HG03575 (cell line): ENCODE data around the gene SH3BGR.

Experiments used
- ATAC-seq: cut with Tn5 transposase; IDR thresholded peaks from one replicate; pipeline ENCODE4 v1.9.1; 2021; ENCODE audit not compliant: unreplicated experiment, insufficient number of reproducible peaks, low FRiP score; ENCODE audit errors: extremely low read depth

SH3BGR gene

DNA sequence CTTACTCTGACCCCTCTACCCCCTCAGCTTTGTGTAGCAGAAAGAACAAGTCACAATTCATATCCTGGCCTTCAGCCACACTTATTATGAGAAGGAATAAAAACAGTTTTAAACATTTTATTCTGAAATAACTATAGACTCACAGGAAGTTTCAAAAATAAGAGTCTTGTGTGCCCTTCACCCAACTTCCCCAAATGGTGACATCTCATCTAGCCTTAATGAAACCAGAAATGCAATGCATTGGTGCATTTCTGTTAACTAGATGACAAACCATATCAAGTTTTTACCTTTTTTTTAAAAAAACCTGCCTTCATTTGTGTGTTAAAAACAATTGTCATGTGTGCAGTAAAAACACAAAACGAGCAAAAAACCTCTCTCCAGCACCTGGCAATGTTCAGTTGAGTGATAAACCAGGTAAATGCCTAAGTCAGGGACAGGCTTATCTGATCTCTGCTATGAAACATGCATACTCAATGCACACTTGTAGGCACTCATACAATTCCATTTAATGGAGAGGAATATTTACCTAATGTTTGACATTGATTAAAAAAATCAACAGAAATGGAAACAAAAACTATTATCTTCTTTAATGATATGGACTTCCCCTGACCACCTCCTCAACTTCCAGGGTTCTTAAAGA, 51.5 kb downstream of the SH3BGR start:
- no peak for ATAC-seq

DNA sequence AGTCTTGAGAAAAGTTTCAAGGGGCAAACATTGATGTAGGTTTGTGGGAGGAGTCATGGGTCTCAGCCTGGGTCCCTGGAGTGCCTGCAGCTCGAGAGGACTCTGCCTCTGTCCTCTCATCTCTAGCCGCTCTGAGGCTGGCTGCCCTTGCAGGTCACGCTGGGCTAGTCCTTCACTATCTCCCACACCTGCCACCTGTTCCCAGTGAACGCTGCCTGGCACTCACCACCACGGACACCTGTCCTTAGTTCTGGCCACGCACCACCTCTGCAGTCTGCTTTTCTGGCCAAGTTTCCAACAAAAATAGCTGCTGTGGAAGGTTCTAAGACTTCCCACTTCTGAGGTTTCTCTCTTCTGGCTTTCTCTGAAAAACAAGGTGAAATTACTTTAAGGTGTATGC, 52.5 kb downstream of the SH3BGR start:
- no peak for ATAC-seq

DNA sequence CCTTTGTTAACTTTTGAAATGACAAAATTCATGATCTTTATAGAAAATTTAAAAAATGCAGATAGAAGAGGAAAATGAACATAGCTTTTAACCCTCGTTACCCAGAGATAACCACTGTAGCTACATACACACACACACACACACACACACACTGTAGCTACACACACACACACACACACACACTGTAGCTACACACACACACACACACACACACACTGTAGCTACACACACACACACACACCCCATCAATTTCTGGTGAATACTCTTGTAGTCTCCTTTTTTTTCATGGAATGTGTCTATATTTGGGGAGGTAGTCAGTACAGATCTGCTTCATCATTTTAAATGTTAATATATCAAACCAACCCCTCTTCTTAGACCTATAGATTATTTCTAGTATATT, 58.5 kb downstream of the SH3BGR start:
- no peak for ATAC-seq

DNA sequence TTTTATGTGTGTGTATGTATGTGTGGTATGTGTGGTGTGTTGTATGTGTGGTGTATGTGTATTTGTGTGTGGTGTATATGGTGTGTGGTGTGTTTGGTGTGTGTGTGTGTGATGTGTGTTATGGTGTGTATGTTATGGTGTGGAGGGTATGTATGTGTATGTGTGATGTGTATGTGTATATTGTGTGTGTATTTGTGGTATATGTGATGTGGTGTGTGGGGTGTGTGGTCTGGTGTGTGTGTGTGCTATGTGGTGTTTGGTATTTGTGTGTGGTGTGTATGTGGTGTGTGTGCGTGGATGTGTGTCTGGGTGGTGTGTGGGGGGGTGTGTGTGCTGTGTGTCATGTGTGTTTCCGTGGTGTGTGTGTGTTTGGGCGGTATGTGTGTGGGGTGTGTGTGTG, 59.3 kb downstream of the SH3BGR start:
- no peak for ATAC-seq

DNA sequence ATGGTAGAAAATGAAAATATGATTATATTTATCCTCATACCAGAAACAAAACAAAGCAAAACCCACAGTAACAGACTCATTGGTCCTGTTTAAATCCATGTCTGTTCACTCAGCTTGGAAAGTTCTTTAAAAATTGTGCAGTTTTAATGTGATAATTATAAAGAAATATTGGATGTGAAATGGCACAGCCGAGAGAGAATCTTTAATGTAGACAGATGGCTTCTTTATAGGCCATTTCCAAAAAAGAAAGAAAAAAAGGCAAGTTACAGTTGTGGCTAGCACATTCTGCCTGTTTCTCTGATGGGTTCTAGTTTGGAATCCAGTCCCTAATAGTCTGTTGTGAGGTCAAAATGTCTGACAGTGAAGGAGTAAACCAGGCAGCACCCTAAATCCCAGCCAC, 62.0 kb downstream of the SH3BGR start:
- ATAC-seq: no peak

DNA sequence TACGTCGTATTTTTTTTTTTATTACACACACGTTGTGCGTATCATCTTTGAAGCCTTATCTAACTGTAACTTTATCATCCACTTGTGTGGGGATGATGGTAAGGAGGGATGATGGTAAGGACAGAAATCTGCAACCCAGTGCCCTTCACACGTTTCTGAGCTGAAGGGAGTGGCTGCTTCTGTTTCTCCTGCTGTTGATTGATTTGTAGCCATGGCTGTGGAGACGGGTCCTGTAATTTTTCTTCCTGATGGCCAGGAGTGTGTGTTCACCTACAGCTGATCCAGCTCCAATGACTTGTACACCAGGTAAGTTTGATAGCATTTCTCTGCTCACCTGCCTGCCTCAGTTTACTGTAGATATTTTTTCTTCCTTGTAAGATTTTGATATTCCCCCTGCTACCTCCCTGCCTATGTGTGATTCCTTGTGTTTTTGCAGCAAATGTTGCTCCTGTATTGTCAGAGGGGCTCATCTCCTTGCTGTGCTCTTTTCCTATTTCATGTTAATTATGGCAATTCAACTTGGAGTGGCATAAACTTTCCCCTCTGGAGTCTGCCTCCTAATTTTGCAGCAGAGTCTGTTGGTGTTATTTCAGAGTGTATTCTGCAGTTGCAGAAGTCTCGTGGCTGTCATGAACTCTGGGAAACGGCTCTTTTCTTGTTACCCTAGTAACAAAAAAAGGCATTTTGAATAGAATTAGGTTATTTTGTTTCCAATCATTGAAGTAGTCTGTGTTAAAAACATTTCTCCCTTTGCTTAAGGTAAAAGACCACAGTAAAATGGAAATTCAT, 64.1 kb downstream of the SH3BGR start:
- no peak for ATAC-seq

DNA sequence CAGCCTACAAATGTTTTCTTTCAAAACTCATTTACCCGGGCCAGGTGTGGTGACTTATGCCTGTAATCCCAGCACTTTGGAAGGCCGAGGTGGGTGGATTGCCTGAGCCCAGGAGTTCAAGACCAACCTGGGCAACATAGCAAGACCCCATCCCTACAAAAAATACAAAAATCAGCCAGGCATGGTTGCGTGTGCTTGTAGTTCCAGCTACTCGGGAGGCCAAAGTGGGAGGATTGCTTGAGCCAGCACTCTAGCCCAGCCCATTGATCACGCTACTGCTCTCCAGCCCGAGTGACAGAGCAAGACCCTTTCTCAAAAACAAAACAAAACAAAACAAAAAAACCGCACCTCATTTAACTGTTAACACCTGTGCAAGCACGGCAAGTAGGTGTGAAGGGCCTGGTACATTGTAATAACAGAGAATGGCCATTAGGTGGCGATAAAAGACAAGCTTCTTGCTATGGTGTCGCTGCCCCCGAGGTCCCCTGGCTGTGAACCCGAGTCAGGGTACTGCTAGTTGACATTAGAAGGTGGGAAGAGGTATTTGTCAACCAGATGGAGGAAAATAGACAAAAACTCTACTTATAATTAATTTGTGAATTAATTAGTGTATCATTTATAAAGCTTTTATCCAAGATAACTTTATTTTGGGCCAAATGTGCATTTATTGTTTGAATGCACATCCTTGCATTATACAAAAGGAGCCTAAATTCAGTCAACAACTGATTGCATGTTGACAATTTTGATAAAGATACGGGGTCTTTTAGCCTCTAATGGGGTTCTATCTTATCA, 66.5 kb downstream of the SH3BGR start:
- ATAC-seq: no peak

DNA sequence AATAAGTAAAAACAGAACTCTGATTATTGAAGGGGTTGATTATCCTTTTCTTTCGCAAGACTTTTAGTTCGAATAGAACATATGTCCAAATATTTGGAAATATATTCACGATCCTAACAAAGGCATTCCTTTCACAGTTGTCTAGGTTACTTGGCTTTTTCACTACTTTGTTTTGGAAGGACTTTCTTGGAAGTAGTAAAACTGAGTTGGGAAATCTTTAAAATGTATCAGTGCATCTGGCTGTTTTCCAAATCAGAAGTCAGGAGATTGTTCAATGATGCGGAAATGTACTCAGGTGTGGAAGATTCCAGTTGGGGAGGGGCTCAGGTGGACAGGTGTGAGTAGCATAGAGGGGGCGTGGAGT, 67.1 kb downstream of the SH3BGR start:
- ATAC-seq: no peak

DNA sequence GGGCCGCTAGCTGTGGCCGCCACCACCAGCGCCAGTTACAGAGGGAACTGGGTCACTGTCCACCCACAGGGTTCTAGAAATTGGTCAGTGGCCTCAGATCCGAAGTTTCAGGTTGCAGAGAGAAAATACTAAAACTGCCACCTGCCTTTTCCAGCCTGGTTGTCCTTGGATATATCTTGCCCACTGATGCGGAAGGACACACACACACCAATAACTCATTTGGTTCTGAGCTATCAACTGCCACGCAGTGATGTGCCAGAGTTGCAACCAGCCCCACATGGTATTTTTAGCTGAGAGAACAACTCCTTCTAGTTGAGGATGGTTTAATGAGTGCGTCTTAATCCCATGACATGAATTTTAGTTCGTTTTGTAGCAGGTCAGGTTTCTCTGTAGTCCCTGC, 68.1 kb downstream of the SH3BGR start:
- ATAC-seq: no peak

DNA sequence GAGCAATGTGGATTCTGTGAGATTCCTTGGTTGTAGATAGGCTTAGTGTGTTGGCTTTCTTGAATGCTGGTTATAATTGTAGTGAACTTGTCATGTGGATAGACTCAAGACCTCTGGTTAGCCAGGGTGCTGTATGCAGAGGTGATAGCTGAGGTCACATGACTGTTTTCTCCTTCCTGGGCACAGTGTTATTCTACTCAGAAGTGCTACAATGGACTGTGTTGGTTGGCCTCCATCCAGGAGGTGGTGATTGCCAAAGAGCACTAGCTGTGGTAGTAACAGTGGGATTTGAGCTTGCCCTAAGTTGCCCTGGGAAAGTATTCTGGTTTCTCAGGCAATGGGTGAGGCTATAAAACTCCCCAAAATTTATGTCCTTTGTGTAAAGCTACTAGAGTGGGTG, 71.6 kb downstream of the SH3BGR start:
- ATAC-seq: no peak

DNA sequence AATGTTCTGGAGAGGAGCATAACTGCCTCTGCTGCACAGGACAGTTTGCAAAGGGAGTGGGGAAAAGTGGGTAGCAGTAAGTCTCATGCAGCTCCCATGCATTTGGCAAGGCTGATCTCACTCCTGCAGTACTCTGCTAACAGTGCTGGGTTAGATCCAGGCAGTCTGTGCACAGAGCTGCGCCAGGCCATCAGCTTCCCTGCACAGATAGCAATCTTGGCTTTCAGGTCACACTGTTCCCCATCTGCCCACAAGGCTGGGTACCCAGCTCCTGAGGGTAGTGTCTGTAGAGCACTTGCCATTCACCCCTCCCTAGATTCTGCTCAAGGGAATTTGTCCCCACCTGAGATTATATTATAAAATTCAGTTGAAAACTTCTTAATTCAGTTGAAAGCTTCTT, 72.1 kb downstream of the SH3BGR start:
- no peak for ATAC-seq

DNA sequence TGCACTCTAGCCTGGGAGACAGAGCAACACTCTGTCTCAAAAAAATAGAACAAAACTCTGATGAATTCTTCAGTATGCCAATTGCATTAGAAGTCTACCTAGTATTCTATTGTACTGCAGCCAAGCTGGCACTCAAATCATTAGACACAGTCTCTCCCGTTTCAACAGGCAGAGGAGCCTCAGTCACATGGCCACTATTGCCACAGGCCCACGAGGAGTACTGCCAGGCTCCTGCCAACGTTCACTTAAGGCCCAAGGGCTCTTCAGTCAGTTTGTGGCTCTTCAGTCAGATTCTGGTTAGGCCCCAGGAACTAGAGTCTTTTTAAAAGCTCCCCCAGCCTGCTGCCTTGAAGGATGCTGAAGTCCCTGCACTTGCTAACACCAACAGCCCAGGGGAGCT, 73.4 kb downstream of the SH3BGR start:
- ATAC-seq: no peak

DNA sequence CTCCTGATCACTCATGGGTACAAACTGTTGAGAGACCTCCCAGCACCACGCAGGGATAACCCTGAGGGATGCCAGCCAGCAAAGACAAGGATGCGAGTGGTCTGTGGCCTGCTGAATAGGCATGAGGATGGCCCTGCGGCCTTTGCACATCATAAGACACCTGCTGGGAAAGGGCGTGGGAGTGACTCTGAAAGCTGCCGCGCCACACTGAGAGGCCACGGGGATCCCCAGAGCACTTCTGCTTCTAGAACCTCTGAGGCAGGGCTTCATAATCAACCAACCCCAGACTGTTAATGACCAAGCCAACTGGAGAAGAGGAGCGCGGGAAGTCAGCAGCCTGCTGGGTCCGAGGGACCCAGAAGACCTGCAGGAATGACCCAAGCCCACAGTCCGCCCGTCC, 73.8 kb downstream of the SH3BGR start:
- no peak for ATAC-seq

DNA sequence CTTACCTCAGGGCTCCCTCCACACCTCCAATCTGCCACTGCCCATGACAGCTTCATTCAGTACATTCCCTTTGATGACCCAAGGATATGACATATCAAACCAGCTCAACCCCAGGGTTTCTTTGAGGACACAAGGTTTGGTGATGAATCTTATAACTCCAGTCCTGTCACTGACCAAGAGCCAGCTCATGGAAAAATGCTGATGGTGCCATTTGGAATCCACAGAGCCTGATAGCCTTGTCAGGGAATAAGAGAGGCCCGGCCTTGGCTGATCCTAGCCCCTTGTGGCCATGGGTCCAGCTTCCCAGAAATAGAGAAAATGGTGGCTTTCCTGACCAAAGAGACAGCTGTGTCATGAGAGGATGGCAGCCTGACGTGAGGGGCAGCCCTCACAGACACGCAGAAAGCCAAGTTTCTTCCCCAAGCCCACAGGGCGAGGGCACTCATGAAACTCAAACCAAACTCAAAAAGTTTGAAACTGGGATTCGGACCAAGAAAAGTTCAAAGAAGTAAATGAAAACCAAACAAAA, 75.4 kb downstream of the SH3BGR start:
- ATAC-seq: no peak

DNA sequence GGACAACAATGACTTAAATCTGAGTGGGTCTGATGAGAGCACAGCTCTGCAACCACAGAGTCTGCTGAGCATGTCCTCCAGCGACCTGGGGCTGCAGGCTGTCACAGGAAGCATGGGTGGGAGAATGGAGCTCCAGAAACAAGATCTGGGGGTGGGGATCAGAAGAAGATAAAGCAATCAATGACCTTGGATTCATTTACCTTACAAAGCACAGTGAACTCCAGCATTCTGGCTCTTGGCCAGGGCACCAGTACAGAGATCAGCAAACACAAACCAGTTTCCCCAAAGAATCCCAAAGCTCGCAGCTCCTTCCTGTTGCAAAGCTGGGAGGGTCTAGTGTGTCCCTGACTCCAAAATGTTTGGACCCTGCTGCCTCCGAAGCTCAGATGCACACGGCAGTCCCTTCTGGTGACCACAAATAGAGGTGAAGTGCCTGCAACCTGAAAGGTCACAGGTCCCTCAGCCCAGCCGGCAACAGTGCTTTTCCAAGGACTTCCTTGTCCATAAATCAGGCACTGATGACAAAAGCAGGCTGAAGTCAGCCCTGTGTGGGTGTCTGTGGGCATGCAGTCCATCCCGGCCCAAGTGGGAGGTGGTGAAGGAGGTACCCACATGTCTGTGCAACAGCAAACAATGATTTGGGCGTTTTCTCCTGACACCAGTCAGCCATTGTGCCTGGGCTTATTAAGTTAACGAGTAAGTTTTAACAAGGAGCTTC, 76.1 kb downstream of the SH3BGR start:
- no peak for ATAC-seq

DNA sequence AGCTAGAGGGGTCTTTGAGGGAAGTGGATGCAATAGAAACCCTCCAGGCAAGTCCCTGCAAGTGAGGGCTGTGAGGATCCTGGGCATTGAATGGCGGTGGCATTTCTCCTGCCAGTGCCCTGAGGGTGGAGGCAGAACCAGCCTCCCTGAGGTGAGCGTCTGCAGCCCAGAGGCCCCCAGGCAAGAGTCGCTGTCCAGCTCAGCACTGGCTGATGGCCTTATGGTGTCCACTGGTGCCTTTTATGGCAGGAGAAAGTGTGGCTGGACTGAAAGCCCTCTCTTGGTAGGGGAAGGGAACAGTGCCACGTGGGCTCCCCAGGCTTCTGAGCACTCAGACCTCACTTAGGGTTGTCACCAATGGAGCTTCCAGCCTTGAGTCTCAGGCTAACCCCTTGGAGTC, 77.3 kb downstream of the SH3BGR start:
- no peak for ATAC-seq

DNA sequence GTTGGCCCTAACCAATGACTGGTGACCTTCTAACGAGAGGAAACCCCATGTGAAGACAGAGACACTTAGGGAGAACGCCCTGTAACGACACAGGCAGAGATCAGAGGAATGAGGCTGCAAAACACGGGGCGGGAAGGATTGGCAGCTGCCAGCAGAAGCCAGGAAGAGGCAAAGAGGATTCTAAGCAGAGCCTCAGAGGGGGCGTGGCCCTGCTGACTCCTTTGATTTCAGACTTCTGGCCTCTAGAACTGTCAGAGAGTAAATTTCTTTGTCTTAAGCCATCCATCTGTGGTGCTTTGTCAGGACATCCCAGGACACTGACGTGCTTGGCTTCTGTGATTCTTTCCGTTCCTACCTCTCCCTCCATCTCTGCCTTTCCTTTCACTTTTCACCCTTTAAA, 79.3 kb downstream of the SH3BGR start:
- ATAC-seq: no peak

DNA sequence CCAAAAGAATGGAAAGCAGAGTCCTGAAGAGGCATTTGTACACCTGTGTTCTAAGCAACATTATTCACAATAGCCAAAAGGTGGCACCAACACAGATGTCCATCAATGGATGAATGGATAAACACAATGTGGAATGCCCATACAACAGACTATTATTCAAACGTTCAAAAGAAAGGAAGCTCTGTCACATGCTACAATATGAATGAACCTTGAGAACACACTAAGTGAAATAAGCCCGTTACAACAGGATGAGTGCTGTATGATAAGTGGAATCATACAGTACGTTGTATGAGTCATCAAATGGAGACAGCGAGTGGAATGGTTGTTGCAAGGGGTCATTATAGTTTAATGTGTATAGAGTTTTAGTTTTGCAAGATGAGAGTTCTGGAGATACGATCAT, 80.1 kb downstream of the SH3BGR start:
- ATAC-seq: no peak
